NCI-H2171 (cell line): ENCODE results near the gene HK2.
"Not testable (repeated sequence)": the region's sequence is repeated elsewhere in the genome, so short reads cannot be mapped to it uniquely, and the experiment has no call there.

ENCODE experiments used
- DNase-seq: peaks from one replicate; lab custom pipeline; 2025; lab: John Stamatoyannopoulos, UW

HK2 gene

DNA sequence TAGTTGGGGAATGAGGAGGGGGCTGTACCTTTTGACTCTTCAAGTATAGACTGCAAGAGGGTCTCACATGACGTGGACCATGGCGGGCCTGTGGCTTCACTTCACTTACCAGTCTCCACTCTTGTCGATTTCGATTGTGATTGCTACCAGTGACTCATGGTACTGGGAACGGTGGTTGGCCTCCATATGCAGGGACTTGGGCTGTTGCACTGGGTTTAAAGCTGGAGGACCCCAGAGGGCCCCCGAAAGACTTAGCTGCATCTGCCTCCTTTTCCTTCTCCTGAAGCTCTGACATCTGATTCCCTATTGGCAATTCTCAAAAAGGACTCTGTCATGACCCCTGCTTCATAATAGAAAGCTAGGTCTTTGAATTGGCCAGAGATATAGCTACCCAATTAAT is 43.4 kb downstream of the HK2 start:
- no peak for DNase-seq

DNA sequence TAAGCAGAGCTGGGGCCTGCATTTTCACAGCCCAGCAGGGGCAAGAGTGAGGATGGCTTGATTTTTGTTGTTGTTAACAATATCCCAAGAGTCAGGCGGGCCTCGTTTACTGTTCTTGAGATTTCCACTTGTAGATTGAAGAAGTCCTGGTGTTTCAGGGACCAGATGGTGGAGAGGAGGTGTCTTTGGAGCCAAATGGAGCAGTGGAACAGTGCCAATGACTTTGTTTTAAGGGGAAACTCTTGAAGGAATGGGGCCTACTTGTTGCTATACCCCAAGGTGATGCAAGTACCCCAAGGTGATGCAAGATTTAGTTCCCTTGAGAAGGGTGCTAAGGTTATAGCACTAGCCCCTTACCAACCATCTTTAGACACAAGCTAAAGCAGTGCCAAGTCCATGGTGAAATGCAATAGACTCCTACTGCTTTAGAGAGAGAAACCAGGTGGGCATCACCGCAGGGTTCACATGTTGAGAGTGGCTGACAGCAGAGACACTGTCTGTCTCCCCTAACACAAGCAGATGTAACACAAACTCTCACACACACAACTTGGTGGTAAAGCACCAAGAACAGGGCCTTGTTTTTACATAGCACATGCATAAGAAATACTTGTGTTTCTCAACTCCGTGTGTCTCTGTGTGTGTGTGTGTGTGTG is 44.0 kb downstream of the HK2 start:
- DNase-seq = peak; percentile 17

DNA sequence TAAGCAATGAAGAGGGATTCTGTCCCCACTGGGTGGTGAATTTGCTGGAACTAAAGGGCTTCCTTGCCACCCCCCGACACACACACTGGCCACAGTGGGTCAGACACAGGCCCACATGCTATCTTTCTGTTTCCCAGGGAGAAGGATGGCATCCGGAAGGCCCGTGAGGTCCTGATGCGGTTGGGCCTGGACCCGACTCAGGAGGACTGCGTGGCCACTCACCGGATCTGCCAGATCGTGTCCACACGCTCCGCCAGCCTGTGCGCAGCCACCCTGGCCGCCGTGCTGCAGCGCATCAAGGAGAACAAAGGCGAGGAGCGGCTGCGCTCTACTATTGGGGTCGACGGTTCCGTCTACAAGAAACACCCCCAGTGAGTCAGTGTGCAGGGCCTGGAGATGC is 44.6 kb downstream of the HK2 start:
- DNase-seq = no peak

DNA sequence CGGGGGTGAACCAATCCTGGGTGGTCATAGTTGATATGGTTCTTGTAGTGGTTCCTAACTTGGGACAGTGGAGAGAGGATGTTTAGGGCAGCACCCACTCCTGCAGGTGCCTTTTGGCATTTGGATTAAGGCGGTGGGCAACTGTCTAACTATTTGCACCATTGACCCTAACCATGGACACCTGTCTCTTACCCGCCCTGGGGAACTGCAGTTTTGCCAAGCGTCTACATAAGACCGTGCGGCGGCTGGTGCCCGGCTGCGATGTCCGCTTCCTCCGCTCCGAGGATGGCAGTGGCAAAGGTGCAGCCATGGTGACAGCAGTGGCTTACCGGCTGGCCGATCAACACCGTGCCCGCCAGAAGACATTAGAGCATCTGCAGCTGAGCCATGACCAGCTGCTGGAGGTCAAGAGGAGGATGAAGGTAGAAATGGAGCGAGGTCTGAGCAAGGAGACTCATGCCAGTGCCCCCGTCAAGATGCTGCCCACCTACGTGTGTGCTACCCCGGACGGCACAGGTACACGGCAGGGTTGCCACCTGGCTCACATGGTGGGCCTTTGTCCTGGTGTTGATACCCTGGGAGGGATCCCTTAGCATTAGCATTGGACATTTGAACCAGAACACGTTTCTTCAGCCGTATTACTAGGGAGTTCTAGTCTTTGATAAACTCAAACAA is 46.3 kb downstream of the HK2 start:
- no peak for DNase-seq

DNA sequence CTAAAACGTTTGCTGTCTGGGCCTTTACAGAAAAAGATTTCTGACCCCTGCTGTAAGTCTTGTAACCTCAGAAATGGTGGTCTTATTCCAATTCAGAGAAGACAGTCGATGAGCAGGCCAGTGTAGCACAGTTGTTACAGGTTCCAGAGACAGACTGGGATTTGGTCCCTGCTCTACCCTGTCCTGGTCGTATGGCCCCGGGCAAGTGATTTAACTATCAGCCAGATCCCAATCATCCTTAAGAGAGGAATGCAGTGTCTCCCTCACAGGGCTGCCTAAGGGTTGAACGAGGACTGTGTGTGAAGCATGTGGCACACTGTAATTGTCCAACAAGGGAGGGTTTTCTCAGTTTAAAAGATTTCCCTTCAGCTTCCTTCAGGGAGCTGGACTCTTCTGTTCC is 47.2 kb downstream of the HK2 start:
- no peak for DNase-seq

DNA sequence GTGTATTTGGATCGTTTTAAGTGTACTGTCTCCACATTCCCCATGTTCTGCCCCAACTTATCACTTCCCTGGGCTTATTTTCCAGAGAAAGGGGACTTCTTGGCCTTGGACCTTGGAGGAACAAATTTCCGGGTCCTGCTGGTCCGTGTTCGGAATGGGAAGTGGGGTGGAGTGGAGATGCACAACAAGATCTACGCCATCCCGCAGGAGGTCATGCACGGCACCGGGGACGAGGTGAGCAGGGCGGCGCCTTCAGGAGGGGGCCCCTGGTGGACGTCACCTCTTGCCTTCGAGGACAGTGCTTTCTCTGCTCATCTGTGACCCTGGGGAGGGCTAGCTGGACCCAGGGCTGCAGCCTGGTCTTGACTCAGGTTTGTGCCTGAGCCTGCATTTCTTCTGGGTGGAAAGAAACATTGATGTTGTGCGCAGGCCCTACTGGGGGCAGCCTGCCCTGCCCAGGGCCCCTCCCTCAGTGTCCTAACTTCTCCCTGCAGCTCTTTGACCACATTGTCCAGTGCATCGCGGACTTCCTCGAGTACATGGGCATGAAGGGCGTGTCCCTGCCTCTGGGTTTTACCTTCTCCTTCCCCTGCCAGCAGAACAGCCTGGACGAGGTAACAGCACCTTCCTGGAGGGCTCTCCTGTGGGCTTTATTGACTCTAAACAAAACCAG is 47.8 kb downstream of the HK2 start:
- DNase-seq = no peak

DNA sequence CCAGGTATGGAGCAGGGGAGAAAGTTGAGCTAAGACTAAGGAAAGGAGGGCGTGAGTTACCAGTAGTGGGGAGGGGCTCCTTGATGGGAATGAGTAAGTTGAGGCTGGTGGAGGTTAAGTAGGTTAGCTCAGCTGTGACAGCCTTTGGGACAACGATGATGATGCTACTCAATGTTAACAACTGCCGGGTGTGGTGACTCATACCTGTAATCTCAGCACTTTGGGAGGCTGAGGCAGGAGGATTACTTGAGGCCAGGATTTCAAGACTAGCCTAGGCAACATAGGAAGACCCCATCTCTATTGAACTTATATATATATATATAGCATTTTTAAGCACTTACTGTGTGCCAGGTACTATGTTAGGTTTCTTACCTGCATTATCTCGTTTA is 48.4 kb downstream of the HK2 start:
- no peak for DNase-seq

DNA sequence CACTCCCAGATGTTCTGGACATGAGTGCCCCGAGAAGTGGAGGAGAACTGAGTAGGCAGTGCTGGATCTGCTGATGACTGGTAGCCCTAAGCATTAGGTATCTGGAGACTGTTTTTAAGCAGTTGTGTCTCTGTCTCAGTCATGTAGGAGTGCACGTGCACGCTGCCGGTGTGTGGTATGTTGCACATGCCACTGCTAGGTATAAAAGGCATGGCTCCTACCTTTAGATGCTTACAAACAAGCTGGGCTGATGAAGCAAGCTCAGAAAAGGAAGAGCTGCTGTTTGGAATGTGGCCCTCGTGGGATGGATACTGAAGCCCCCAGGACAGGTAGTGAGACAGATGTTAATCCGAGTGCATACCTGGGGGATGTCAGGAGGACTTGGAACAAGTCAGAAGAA is 49.1 kb downstream of the HK2 start:
- DNase-seq = no peak

DNA sequence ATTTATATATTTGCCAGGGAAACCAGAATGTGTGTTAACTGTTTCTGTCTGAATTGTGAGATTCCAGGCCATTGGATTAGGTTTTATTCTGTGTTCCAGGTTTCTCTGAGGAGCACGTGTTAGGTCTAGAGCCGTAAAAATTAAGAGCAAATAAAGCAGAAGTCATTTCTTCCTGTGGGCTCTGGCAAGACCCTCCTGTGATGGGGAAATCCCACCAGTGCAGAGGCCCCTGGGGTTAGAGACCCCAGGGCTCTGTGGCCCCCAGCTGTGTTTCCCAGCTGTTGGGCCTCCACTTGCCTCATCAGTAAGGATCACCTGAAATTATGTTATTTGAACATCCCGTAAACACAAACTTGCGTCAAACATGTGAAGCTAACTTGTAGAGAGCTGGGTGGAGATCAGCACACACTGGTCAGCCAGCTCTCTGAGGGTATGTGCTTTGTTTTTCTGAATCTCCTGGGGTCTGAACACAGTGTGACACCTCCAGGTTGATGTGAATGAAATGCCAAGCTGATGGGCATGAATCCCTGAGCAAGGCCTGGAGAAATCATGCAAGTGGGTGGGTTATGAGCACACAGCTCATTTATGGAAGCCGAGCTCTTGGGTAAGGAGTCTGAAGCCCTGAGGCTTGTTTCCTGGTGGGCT is 50.3 kb downstream of the HK2 start:
- DNase-seq = no peak

DNA sequence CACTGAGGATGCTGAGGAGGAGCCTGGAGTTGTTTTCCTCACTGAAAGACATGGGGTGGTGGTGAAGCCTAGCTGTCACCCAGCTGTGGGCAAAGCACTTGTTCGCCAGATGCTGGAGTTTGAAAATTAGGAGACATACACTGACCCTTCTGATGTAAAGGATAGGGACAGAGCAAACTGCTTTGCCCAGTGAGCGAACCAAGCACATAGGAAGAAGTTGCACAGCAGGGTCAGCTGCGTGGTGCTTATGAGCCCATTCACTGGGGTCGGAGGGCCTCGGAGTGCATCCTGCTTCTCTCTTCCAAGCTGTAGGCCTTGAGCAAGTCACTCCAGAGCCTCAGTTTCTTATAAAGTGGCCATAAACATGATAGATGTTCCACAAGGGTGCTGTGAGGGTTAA is 50.9 kb downstream of the HK2 start:
- no peak for DNase-seq

DNA sequence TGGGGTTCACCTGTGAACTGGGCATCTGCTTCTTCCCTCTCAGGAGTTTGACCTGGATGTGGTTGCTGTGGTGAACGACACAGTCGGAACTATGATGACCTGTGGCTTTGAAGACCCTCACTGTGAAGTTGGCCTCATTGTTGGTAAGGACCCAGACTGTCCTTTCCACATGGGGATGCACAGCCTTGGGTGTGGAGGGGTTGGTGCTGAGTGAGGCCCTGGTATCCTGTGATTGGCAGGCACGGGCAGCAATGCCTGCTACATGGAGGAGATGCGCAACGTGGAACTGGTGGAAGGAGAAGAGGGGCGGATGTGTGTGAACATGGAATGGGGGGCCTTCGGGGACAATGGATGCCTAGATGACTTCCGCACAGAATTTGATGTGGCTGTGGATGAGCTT is 52.3 kb downstream of the HK2 start:
- DNase-seq = no peak

DNA sequence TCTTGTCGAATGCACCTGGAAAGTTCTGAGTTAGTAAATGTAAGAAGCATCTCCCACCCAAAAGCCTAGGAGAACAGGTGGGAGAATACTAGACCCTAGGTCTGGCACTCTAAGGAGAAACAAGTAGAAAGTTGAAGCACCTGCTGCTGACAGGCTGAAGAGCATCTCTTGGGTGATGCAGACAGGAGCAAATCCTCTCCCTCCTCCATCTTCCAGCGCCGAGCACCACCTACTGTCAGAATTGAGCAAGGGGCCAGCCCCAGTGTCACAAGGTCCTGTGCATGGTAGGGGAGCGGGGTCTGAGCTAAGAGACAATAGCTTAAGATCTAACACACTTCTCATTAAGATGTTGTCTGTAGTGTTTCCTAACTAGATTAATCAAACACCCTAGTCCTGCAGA is 52.9 kb downstream of the HK2 start:
- no peak for DNase-seq

DNA sequence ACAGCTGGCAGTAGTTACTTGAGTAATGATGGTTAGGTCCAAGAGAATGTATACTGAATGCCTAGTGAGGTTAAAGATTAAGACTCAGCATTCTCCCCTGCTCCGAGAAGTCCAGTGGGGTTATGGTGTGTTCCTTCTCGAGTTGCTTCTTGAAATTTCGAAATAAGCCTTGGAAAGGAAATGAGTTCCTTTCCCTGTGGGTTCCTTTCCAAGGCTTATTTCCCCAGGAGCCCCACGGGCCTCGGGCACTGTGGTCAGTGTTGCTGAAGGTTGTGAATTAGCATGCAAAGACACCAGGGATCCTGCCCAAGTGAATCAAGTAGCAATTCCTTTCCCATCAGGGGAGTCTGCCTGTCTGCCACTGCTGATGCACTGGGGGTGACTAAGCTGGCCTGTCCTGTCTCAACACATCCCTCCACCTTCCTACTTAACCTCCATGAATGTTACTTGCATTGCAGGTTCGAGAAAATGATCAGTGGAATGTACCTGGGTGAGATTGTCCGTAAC is 53.6 kb downstream of the HK2 start:
- no peak for DNase-seq

DNA sequence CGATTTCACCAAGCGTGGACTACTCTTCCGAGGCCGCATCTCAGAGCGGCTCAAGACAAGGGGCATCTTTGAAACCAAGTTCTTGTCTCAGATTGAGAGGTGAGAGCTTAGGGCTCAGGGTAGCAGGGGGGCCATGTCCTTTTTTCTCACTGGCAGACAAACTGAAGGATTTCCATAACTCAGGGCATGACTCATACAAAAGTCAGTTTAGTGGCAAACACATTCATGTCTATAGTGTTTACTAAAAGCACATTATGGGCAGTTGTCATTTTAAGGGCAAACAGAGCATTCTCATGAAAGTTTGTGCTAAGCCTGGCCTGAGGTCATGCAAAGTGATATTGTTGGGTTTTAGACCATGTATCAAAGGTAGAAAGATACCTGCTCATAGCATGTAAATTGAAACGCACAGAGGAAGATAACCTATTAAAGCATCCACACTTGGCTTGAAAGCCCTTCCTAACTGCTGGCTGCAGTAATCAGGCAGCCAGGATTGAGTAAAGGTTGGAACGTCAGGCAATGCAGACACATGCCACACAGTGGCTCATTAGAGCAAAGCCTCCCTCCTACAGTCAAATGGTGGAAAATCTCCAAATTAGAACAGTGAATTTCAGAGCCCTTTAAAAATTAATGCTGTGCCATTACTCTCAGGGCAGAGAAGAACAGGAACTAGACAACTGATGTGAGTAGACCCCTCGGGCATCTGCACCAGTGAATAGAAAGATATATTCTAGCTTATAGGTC is 54.2 kb downstream of the HK2 start:
- no peak for DNase-seq

DNA sequence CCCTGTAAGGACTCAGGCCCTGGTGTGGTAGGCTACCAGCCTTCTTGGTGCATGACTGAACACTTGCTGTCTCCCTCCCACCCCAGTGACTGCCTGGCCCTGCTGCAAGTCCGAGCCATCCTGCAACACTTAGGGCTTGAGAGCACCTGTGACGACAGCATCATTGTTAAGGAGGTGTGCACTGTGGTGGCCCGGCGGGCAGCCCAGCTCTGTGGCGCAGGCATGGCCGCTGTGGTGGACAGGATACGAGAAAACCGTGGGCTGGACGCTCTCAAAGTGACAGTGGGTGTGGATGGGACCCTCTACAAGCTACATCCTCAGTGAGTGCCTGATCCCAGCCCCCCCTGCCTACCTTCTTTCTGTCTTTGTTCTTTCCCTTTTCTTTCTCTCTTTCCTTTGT is 55.2 kb downstream of the HK2 start:
- no peak for DNase-seq

DNA sequence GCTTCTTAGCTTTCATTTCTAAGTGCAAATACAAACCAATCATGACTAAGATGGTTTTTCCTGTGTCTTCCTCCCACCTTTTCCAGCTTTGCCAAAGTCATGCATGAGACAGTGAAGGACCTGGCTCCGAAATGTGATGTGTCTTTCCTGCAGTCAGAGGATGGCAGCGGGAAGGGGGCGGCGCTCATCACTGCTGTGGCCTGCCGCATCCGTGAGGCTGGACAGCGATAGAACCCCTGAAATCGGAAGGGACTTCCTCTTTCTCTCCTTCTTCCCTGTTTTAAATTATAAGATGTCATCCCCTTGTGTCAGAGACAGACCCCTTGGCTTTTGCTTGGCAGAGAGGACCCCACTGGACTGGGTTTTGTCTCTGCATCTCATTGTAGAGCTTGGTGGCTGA is 56.8 kb downstream of the HK2 start:
- no peak for DNase-seq

DNA sequence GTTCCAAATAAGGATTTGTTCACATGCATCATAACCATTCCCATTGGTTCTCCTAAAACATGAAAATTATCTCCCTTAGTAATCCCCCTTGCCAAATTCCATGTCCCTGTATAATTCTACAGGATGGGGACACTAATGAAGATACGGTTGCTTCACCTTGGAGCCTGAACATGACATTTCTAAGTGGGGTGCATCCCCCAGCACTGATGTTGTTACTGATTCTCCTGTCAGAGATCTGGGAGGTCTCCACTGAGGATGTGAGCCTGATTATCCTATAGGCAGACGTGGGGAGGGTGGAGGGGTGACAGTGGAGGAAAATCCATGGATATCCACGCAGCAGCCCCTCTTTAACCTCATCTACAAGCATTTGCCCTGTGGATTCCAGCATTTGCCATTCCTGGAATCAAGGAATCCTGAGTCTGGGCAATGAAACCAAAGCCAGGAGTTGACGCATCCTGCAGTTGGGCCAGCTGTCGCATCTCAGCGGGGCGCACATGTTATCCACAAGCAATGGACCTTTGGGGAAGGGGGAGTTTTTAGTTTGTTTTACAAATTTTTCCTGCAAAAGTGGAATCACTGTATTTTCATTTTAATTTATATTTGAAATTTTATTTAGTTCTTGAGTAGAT is 57.3 kb downstream of the HK2 start:
- DNase-seq = no peak

DNA sequence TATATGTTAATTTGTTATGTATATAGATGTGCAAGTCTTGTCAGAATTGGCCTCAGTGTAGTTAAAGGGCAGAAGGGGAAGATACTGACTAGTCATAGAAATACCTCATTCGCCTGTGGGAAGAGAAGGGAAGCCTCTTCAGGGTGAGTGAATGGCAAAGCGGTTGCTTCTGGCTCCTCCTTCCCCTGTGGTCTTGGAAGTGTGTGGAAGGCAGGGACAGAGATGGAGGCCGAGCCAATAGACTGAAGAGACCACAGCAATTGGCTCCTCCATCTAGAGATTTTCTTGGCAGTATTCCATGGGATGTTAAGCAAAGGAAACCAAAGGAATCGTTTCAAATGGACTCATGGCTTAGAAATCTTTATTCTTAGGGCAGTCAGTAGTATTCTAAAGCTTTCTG is 57.9 kb downstream of the HK2 start:
- not testable (repeated sequence) for DNase-seq

DNA sequence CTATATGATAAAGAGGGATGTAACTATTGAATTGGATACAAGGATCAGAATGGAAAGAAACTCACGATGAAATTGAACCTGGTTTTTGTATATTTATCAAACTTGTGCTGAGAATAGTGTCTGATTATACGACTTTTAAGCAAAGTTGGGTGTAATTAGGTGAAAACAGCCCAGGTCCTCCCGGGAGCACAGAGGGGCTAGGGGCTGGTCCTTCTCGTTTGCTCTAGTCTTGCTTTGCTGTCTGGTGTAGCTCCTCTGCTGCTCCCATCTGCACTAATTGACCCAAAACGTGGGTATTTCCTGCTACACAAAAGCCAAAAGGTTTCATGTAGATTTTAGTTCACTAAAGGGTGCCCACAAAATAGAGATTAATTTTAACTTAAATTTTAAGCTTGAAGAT is 58.7 kb downstream of the HK2 start:
- DNase-seq = no peak

DNA sequence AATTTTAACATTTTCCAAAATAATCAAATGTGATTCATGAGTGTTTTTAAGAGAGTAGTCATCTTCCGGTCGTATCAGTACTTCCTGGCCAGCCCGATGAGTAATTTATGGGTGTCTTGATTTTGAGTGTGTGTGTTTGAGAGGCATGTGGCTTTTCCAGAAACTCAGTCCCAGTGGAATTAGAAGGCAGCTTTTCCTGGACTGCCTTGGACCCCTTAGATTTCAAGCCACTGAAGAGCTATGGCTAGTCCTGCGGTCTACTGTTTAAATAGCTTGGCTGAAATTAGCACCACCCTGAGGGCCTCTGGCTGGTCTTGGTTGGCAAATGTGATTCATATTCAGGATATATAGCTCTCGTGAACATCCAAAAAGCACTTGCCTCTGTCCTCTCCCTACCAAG is 59.4 kb downstream of the HK2 start:
- no peak for DNase-seq

DNA sequence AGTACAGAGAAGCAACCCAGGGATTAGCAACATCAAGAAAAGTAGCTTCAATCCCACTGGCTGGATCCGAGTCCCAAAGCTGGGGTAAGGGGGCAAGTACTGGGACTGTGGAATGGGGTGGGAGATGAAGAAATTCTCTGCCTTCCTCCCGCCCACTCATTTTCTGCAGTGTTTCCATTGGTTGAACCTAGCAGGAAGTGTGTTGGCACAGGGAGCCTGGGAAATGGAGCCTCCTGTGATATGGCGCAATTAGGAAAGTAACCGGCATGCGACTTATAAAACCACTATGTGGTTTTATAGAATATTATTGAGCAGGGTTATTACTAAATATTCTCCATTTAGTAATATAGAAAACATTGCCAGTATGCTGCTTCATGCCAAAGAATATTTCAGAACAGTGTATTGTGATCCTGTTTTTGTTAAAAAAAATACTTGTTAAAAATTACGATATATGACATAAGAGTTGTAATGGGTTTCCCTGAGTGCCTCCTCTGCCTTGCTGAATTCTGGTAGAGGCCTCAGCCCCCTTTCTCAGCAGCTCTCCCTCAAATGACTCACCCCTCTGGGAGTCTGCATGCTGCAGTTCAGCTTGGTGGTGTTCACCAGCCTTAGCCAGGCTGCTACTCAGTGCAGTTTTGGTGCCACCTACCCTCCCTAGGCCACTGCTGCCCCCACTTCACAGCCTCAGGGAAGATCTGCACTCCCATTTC is 60.5 kb downstream of the HK2 start:
- DNase-seq = no peak
